Measurements from ENCODE around the gene IL4R. TPM values are rescaled to one million over a fixed set of nuclear protein-coding genes. Genes with fewer than 3 reads are reported as not detected.

IL4R gene
- total and polyA plus RNA-seq, 9 donors = 11.3 to 39.5 (median 17.4) TPM

GRCh38 chr16:27401768-27402568 lies 88.2 kb downstream of the IL4R start, which contains the start of gene IL21R:
Gene IL21R (plus strand): TSS chr16:27402174. CDS start chr16:27430072, 27,898 bp downstream.
- intact Hi-C loops (cut with DNase I) = no loop called here
- Histone ChIP-seq H3K4me3 (no peak within 1 kb of the TSS), H3K4me1 (ENCODE audit: insufficient read depth) (no peaks in the 10 kb centered on the region), H3K27ac (no peak within 1 kb of the TSS), H3K27me3 (no peaks in the 10 kb centered on the region), H3K9me3 (no peaks in the 10 kb centered on the region), H3K36me3 (no peaks in the 10 kb centered on the region)
- WGBS, 3 donors = 13 to 18% (median 17%) methylated on average over 21 to 23 of the region's 23 CpGs
- DNase-seq = peak in 1 of 5 donors; percentile 18
- no peak for TF ChIP-seq CTCF (IDR thresholded peaks at IDR 0.05)
- TF ChIP-seq POLR2A (IDR thresholded peaks at IDR 0.05) = no peak
- TF ChIP-seq EP300 (IDR thresholded peaks at IDR 0.05) = no peak

- Histone ChIP-seq H3K36me3 (no peaks in the 10 kb centered on the region), H3K27me3 (no peaks in the 10 kb centered on the region), H3K27ac (no peak overlapping the region), H3K9me3 (no peaks in the 10 kb centered on the region), H3K4me3 (no peak overlapping the region), H3K4me1 (ENCODE audit: insufficient read depth) (no peaks in the 10 kb centered on the region)
- intact Hi-C loops (cut with DNase I) = no loop called here
- no peak for DNase-seq
- no peak for TF ChIP-seq POLR2A (IDR thresholded peaks at IDR 0.05)
- TF ChIP-seq EP300 (IDR thresholded peaks at IDR 0.05) = no peak
- no peak for TF ChIP-seq CTCF (IDR thresholded peaks at IDR 0.05)
- WGBS, 3 donors = 55 to 60% (median 55%) methylated on average over 8 of the region's 8 CpGs
Measured at GRCh38 chr16:27402569-27402963, 88.8 kb downstream of the IL4R start.

- TF ChIP-seq POLR2A (IDR thresholded peaks at IDR 0.05) (no peak), EP300 (IDR thresholded peaks at IDR 0.05) (no peak), CTCF (IDR thresholded peaks at IDR 0.05) (no peak)
- Histone ChIP-seq H3K27me3 (no peaks in the 10 kb centered on the region), H3K27ac (no peak overlapping the region), H3K9me3 (no peaks in the 10 kb centered on the region), H3K4me3 (no peak overlapping the region), H3K4me1 (ENCODE audit: insufficient read depth) (no peaks in the 10 kb centered on the region), H3K36me3 (no peaks in the 10 kb centered on the region)
- DNase-seq = no peak
- intact Hi-C loops (cut with DNase I) = no loop called here
- 78 to 86% (median 84%) methylated on average over 20 of the region's 20 CpGs for WGBS, 3 donors
Measured at GRCh38 chr16:27402964-27403600, 89.3 kb downstream of the IL4R start.

- Histone ChIP-seq H3K36me3 (no peaks in the 10 kb centered on the region), H3K9me3 (no peaks in the 10 kb centered on the region), H3K4me1 (ENCODE audit: insufficient read depth) (no peaks in the 10 kb centered on the region), H3K4me3 (no peak overlapping the region), H3K27me3 (no peaks in the 10 kb centered on the region), H3K27ac (no peak overlapping the region)
- DNase-seq = no peak
- TF ChIP-seq EP300 (IDR thresholded peaks at IDR 0.05) = no peak
- TF ChIP-seq POLR2A (IDR thresholded peaks at IDR 0.05) = no peak
- no peak for TF ChIP-seq CTCF (IDR thresholded peaks at IDR 0.05)
- intact Hi-C loops (cut with DNase I) = no loop called here
- WGBS, 3 donors = 84 to 86% (median 85%) methylated on average over 6 of the region's 6 CpGs
Measured at GRCh38 chr16:27403601-27403992, 89.8 kb downstream of the IL4R start.
